Activated B cell treated with CpG ODN at 0.5 μM for 24 hours (primary cell): Measurements from ENCODE around the gene PPP1R9B. TPM values are rescaled to one million over a fixed set of nuclear protein-coding genes. Genes with fewer than 3 reads are reported as not detected.
A peak's percentile ranks its signal among the peaks of the same experiment; 100 is the strongest.

ENCODE experiments used
- ATAC-seq: fragments of 200-7000 bp; cut with Tn5 transposase; one replicate; pipeline ENCODE4 v1.10.0; 2021; ENCODE audit warnings: low read depth, mild to moderate bottlenecking, moderate library complexity
- CTCF ChIA-PET: fragments of 350-600 bp; sonication (Branson Sonifier 250); formaldehyde crosslinking; loops from one replicate; lab custom pipeline; 2021; ENCODE audit warnings: antibody characterized with exemption; lab: Charles Lee
- POLR2A ChIA-PET: fragments of 350-600 bp; sonication (Branson Sonifier 250); formaldehyde crosslinking; loops from one replicate; lab custom pipeline; 2021; ENCODE audit warnings: antibody characterized with exemption; lab: Charles Lee
- DNase-seq: peaks from one replicate; pipeline ENCODE4 v3.0.0; 2022
- H3K27ac Mint-ChIP-seq: one replicate; pipeline ENCODE4 v1.8.0; 2020; ENCODE audit warnings: mixed read lengths
- H3K27me3 Mint-ChIP-seq: one replicate; pipeline ENCODE4 v1.8.0; 2021; ENCODE audit warnings: mixed read lengths
- H3K36me3 Mint-ChIP-seq: one replicate; pipeline ENCODE4 v1.8.0; 2021; ENCODE audit warnings: low read depth, mixed read lengths
- H3K4me1 Mint-ChIP-seq: one replicate; pipeline ENCODE4 v1.8.0; 2021; ENCODE audit warnings: mixed read lengths
- H3K4me3 Mint-ChIP-seq: one replicate; pipeline ENCODE4 v1.8.0; 2020; ENCODE audit warnings: mild to moderate bottlenecking, mixed read lengths
- H3K9me3 Mint-ChIP-seq: one replicate; pipeline ENCODE4 v1.8.0; 2020; ENCODE audit warnings: mixed read lengths
- intact Hi-C: fragments of 100-400 bp; cut with micrococcal nuclease; formaldehyde crosslinking; loops from one replicate; pipeline ENCODE4 v1.15.1; 2024
- total RNA-seq: library from RNA; stranded (reverse); gene quantifications from 2 replicates; pipeline ENCODE4 v1.2.3, GENCODE V29; 2022
- TF ChIP-seq, protein P1 (sequence below): fragments of 200-600 bp; IDR thresholded peaks from one replicate; pipeline ENCODE4 v1.8.0; 2022; ENCODE audit warnings: antibody characterized with exemption, mild to moderate bottlenecking

PPP1R9B gene
- total RNA-seq, 1 donor from 2014 or later = 313 TPM

DNA sequence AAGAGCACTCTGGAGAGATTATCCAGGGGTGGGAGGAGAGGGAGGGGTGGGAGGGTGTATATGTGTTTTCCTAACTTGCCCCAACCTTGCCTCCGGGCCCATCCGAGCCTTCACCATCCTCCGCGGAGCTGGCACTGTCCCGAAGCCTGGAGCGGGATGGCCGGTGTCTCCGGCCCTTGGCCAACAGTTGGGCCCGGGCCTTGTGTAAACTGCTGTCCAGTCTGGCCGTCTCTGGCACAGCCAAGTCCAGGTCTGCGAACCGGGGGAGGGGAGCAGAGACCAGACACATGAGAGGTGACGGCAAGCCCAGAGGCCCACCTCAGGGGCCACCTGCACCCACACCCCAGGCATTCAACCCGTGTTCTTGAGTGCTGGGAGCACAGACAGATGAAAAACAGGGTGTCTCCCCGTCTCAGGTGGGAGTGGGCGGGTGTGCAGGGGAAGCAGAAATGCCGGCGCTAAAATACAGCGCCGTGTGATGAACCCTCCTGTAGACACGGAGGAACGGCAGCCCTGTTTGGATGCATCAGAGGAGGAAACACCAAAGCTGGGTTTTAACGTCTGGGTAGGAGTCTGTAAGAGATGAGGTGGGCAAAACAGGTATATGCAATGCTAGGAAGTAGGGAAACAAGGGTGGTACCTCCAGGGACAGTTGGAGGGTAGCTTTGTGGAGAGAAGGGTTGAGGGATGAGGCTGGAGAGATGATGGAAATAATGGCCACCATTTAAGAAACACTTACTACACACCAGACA is 32.2 kb downstream of the PPP1R9B start:
- POLR2A ChIA-PET = interaction anchor here (0.9 to 1.8 kb wide), 3 partner anchors 10 to 14 kb away, joined by 3 to 6 read pairs (median 4); partner anchors contain the start of gene SAMD14
- TF ChIP-seq, protein P1, sequence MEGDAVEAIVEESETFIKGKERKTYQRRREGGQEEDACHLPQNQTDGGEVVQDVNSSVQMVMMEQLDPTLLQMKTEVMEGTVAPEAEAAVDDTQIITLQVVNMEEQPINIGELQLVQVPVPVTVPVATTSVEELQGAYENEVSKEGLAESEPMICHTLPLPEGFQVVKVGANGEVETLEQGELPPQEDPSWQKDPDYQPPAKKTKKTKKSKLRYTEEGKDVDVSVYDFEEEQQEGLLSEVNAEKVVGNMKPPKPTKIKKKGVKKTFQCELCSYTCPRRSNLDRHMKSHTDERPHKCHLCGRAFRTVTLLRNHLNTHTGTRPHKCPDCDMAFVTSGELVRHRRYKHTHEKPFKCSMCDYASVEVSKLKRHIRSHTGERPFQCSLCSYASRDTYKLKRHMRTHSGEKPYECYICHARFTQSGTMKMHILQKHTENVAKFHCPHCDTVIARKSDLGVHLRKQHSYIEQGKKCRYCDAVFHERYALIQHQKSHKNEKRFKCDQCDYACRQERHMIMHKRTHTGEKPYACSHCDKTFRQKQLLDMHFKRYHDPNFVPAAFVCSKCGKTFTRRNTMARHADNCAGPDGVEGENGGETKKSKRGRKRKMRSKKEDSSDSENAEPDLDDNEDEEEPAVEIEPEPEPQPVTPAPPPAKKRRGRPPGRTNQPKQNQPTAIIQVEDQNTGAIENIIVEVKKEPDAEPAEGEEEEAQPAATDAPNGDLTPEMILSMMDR = no peak
- no peaks in the 10 kb centered on the region for H3K9me3 Mint-ChIP-seq
- H3K27me3 Mint-ChIP-seq = peaks cover 45% of the 10 kb centered on the region
- CTCF ChIA-PET = interaction anchor here (1.3 to 3.1 kb wide), 10 partner anchors 22 to 156 kb away, joined by 3 to 18 read pairs (median 9); partner anchors contain the start of genes SGCA and TMEM92
- H3K36me3 Mint-ChIP-seq = no peaks in the 10 kb centered on the region
- intact Hi-C loops = no loop called here
- DNase-seq (no peak), ATAC-seq (no peak)
- H3K4me3 Mint-ChIP-seq = no peak overlapping the region
- no peak overlapping the region for H3K27ac Mint-ChIP-seq
- peaks cover 14% of the 10 kb centered on the region for H3K4me1 Mint-ChIP-seq

DNA sequence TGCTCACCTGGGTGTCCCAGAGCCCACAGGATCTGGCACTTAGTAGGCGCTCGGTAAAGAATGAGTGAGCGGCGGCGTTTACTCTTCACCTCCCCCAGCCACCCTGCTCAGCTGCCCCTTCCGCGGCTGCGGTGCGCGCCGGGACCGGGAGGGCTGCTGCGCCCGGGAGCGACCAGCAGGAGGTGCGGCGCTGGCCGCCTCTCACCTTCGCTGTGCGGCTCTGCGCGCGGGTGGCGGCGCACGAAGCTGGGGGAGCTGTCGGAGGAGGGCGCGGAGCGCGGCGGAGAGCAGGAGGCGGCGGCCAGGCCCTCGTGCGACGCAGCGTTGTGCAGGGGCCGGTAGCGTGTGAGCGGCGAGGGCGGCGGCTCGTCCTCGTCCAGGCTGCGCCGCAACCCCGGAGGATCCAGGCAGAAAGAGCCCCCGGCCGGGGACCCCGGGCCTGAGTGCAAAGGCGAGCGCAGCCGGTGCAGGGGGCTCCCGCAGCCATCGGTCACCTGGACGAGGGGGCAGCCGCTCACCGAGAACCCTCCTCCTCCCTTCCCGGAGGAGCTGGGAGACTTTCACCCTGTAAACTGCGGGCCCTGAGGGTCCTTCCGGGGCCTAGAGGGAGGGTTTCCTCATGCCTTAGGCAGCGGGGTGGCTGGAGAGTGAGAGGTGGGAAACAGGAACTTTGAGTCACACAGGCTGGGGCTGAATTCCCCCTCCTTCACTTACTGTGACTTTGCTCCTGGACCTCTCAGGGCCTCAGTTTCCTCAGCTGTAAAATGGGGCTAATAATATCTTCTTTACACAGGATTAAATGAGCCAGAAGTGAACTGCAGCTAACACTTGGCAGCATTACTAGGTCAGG is 33.0 kb downstream of the PPP1R9B start:
- CTCF ChIA-PET = interaction anchor here (0.6 to 3.1 kb wide), 18 partner anchors 15 to 179 kb away, joined by 3 to 18 read pairs (median 6); partner anchors contain the start of genes SGCA and TMEM92
- Mint-ChIP-seq H3K4me3 (peak overlapping the region; percentile 62), H3K9me3 (no peaks in the 10 kb centered on the region), H3K27me3 (peaks cover 42% of the 10 kb centered on the region), H3K4me1 (peaks cover 14% of the 10 kb centered on the region), H3K27ac (no peak overlapping the region), H3K36me3 (no peaks in the 10 kb centered on the region)
- intact Hi-C loops = loop anchor here (1.0 to 2.0 kb wide), 4 partner anchors 13 to 180 kb away; partner anchors contain the start of genes PDK2 and SAMD14
- TF ChIP-seq, protein P1 = no peak
- ATAC-seq (peak; percentile 97), DNase-seq (peak; percentile 63)
- POLR2A ChIA-PET = interaction anchor here (0.9 to 1.8 kb wide), 4 partner anchors 10 to 31 kb away, joined by 3 to 10 read pairs (median 5); partner anchors contain the start of gene SAMD14

DNA sequence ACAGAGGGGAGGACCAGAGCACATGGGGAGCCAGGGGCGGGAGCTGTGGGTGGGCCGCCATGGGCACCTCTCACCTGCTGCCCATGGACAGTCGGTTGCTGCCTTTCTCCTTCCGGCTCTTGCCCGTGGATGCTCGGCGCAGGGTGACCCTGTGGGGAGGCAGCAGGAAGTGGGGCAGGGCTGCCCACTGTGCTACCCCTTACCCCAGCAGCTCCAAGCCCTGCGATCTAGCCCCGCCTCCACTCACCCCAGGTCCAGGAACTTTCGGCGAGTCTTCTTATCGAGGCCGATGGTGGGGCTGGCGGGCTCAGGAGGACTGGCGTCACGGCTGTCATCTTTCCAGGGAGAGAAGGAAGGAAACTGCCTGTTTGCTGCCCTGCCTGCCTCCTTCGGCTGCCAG is 34.7 kb downstream of the PPP1R9B start:
- TF ChIP-seq, protein P1 = no peak
- Mint-ChIP-seq H3K36me3 (peaks cover 2% of the 10 kb centered on the region), H3K4me3 (no peak overlapping the region), H3K27ac (no peak overlapping the region), H3K4me1 (peaks cover 14% of the 10 kb centered on the region), H3K9me3 (no peaks in the 10 kb centered on the region), H3K27me3 (peaks cover 39% of the 10 kb centered on the region)
- ATAC-seq (no peak), DNase-seq (no peak)
- ChIA-PET POLR2A (no interaction called here), CTCF (interaction anchor here (1.5 to 3.1 kb wide), 6 partner anchors 22 to 158 kb away, joined by 4 to 13 read pairs (median 10); no protein-coding TSS in a partner anchor)
- intact Hi-C loops = loop anchor here (1.0 to 2.0 kb wide), 3 partner anchors 21 to 155 kb away; partner anchors contain the start of gene PDK2

- H3K36me3 Mint-ChIP-seq = peaks cover 5% of the 10 kb centered on the region
- TF ChIP-seq, protein P1 = no peak
- no peaks in the 10 kb centered on the region for H3K9me3 Mint-ChIP-seq
- DNase-seq (no peak), ATAC-seq (peak; percentile 18)
- H3K27ac Mint-ChIP-seq = no peak overlapping the region
- peak overlapping the region; percentile 28 for H3K4me3 Mint-ChIP-seq
- ChIA-PET POLR2A (interaction anchor here (0.6 to 1.0 kb wide), 2 partner anchors 9 to 15 kb away, joined by 3 to 7 read pairs; partner anchors contain the start of gene SAMD14), CTCF (interaction anchor here (0.6 to 2.1 kb wide), 8 partner anchors 17 to 179 kb away, joined by 3 to 10 read pairs (median 4); no protein-coding TSS in a partner anchor)
- intact Hi-C loops = loop anchor here (1.0 to 2.0 kb wide), 2 partner anchors 46 to 156 kb away; no protein-coding TSS in a partner anchor
- peaks cover 36% of the 10 kb centered on the region for H3K27me3 Mint-ChIP-seq
- H3K4me1 Mint-ChIP-seq = peaks cover 14% of the 10 kb centered on the region
These were observed 35.6 kb downstream of the PPP1R9B start for GRCh38 chr17:50114849-50115357.
